GM19324 (cell line): ENCODE data around the gene ZBTB7B.

Experiments used
- ATAC-seq: cut with Tn5 transposase; IDR thresholded peaks from one replicate; pipeline ENCODE4 v1.9.1; 2021; ENCODE audit warnings: mild to moderate bottlenecking, moderate library complexity; ENCODE audit not compliant: unreplicated experiment, low FRiP score

The ZBTB7B gene

DNA sequence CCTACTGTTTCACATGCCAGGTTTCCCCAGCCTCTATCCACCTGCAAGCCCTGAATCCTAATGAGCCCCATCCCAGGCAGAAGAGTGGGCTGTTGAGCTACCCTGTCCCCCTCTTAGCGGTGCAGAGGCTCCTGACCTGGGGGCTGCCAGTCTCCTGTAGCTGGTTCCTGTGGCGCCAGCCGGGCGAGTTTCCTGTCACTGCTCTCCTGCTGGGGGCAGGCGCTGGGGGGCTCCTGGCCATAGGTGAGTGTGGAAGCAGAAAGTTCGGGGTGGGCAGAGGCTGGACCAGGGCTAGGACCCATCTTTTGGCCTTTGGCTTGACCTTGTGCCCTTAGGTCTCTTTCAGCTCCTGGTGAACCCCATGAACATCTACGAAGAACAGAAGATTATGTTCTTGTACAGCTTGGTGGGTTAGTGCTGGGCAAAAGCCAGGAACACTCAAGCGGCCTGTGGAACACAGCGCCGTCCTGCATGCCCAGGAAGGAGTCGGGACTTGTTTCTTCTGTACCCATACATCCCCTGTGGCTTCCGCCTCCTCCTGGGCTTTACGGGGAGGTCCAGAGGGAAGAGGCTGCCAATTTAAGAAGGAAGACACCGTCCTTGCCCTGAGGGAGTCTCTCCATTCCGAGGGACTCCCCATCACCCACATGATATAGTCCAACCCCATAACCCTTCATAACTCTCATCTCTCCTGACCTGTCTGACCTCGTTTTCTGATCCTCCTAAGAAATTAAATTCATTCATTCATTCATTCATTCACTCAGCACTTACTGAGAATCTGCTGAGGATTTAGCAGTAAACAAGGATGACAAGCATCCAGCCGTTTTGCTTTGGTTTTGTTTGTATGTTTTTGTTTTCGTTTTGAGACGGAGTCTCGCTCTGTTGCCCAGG lies 32.0 kb downstream of the ZBTB7B start:
- ATAC-seq = no peak

DNA sequence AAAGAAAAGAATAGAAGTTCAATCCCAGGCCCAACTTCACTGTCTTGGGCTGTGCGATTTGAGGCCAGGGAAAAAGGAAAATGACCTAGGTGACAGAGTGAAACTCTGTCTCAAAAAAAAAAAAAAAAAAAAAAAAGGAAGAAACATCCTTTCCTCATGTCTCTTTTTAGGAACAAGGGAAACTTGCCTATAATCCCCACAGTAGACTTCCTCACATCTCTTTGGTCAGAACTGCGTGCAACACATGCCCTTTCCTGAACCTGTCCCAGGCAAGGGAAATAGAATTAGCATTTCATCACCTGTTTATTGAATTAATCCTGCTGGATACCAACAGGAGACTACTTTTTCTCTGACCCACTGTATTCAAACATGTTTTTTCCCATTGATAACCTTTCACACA lies 33.3 kb downstream of the ZBTB7B start:
- no peak for ATAC-seq

DNA sequence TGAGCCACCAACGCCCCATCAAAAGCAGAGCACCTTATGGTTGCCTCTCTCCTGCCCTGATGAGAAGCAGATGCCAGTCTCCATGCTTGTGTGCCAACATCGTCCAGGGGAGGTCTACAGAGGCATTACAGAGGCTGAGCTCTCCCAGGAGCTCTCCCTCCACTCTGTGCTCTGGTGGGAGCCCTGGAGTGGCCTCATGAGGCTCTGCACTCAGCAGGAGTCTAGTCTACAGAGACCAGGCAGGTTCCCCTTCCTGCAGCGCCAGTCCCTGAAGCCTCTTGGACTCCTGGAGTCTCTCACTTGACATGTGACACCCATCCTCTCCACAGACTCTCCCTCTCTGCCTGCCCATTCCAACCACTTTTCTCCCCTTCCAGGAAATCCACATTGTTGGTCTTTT lies 34.4 kb downstream of the ZBTB7B start:
- no peak for ATAC-seq

DNA sequence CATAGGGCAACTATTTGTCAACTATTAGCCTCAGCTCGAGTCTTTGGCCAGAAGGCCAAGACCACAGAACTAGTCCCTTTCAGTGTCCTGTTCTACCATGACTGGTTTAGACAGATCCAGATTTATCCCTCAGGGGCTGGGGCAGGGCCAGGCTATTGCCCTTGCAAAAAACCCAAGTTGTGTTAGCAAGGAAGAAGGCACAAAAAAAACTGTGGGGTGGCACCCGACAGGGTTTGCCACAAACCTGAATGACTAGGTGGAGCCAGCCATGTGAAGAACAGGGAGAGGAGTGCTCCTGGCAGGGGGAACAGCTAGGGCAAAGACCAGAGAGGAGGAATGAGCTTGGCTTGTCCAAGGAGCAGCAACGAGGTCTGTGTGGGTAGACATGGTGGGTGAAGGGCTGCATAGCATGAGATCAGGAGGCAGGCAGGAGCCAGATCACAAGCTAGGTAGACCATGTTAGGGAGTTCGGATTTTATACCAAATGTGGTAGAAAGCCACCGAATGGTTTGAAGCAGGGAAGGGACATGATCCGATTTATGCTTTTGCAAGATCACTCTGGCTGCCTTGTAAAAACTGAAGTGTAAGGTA lies 35.3 kb downstream of the ZBTB7B start:
- no peak for ATAC-seq

DNA sequence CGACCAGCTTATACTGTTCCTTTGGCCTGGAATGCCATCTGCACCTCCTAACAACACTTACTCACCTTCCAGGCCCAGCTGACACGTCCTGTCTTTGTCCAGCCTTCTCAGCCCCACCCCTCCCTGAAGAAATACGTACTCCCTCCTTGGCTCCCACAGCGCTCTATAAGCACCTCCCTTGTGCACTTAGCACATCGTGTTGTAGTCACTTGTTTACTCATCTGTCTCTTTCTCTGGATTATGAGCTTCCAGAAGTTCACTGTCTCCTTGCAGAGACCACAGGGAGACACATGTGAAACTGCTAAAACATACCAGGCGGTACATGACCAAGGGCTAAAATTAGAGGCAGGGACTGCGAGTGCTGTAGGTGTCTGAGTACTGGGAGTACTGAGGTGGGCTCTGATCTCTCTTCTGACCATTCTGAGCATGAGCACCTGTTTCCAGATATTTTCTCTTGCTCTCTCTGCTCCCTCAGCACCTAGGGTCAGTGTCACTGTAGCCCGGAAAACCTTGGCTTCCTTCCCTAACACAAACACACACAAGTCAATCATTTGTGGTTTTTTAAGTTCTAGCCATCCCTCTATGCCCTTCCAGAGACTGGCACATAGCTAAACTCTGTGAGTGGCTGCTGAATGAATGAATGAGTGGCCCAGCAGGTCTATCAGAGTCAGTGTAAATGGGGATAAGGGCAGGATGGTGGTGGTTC lies 36.2 kb downstream of the ZBTB7B start:
- no peak for ATAC-seq

DNA sequence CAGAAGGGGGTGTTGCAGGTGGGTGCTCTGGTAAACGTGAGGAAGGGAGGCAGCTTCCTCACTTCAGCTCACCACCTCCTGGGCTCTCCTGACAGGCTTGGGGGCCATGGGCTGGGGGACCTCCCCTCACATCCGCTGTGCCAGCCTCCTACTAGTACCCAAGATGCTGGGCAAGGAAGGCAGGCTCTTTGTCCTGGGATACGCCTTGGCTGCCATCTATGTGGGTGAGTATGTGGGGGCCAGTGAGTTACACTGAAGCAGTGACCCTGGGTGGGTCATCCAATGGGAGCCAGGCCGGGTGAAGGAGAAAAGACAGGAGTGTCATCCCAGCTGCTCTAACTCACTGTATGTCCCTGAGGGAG lies 36.7 kb downstream of the ZBTB7B start:
- ATAC-seq = no peak

DNA sequence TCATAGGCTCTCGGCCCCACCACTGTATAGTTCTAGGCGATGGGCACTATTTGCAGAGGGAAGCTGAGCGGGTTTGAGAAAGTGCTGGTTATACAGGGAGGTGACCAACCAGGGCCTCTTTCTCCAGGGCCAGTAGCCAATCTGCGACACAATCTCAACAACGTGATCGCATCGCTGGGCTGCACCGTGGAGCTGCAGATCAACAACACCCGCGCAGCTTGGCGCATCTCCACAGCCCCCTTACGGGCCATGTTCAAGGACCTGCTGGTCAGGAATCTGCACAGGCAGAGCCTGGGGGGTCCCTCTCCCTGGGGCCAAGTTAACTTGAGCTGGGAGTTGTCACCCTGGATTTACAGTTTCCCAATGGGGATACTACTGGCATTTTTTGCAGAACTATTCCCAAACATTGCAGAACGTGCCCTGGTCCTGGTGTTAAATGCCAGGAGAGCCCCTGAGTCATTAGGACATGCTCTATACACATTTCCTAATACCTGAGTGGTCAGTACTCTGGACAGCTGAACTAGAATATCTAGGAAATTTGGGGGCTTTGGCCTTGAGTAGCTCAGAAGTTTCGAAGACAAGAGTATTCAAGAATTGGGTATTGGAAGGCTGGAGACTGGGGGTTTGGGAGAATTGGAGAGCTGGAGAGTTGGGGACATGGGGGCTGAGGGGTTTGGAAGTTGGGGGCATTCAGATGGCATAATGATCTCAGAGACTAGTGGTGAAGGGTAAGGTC lies 37.9 kb downstream of the ZBTB7B start:
- no peak for ATAC-seq

DNA sequence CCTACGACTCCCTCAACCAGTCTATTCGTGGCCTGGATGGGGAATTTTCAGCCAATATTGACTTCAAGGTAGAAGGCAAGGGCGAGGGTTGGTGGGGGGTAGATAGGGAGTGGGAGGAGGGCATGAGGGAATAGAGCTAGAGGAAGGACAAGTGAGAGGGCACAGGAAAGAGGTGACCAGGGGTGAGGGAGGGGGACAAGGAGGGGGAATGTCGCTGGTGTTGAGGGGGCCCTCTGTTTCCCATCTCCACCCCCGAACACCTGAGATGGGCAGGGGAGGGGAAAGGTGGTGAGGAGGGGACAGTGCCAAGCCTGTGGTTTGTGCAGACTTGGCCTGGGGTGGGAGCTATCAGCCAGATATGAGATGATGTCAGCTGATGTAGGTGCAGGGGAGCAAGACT lies 40.2 kb downstream of the ZBTB7B start:
- no peak for ATAC-seq

DNA sequence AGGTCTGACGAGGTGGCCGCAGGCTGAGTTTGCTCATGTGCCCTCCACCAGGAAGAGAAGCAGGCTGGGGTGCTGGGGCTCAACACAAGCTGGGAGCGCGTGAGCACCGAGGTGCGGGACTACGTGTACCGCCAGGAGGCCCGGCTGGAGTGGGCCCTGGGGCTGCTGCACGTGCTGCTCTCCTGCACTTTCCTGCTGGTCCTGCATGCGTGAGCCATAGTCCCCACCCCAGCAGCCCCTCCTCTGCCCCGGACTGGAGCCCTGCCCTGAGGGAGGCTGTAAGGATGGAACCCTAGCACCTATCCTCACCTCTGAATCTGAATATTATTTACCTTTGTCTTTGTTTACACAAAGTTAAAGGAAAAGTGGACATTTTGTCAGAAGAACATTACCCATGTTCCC lies 40.7 kb downstream of the ZBTB7B start:
- ATAC-seq = no peak

DNA sequence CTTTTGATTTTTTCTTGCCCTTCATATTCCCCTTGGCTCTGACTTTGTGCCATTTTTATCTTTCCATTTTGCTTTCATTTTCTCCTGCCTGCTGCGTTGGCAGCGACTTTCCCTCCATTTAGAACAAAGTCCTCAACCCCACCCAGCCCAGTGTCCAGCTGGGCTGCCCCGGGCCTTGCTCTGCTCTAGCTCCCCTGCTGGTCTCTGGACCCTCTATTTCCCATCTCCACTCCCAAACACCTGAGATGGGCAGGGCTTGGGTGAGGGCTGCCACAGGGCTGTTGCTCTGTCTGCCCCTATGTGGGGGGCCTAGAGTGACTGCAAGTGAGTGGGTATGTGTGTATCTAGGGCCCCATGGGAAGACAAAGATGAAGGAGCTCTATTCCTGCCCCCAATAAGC lies 41.2 kb downstream of the ZBTB7B start:
- ATAC-seq = no peak

DNA sequence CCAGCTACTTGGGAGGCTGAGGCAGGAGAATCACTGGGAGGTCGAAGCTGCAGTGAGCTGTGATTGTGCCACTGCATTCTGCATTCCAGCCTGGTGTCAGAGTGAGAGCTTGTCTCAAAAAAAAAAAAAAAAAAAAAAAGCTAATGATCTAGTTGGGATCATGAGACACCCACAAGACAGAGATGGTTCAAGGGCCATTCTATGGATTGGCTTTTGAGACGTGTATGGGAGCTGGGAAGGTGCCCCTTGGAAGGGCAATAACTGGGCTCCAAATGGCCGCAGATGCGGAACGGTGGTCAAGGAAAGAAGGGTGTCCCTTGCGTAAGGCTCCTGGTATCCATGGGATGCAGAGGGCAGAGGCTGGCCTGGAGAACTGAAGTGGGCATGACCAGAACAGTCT lies 41.8 kb downstream of the ZBTB7B start:
- ATAC-seq = no peak

DNA sequence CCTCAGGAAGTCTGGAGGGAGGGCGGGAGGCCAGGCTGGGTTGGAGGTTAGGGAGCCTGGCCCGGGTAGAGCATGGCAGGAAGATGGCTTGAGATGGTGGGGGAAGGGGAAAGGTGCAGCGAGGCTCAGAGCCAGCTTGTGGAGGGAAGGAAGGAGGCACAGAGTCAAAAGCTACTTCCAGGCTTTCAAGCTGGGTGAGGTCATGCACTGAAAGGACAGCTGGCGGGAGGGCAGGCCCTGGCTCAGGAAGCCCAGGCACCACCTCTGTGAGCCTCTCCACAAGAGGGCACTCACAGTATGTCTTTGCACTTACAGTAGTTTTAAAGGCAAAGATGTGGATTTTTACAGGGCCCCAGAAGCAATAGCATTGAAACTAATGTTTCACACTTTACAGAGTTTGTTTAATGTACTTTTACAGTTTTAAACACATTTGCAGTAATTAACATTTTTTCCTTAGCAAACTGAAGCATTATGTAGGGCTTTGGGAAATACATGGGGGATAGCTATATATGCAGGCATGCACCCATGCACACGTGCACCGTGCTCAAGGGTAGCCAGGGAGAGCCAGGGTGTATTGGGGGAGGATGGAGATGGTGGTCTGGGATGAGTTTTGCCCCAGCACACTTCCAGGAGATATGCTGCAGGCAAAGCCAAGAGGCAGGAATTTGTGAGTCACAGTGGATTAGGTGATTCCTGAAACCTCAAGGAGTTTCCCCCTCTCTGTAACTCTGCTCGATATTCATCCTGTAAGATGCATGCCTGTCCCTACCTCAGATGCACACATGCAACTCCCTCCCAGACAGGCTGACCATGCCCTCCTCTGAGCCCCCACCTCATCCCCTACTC lies 42.4 kb downstream of the ZBTB7B start:
- ATAC-seq = no peak

DNA sequence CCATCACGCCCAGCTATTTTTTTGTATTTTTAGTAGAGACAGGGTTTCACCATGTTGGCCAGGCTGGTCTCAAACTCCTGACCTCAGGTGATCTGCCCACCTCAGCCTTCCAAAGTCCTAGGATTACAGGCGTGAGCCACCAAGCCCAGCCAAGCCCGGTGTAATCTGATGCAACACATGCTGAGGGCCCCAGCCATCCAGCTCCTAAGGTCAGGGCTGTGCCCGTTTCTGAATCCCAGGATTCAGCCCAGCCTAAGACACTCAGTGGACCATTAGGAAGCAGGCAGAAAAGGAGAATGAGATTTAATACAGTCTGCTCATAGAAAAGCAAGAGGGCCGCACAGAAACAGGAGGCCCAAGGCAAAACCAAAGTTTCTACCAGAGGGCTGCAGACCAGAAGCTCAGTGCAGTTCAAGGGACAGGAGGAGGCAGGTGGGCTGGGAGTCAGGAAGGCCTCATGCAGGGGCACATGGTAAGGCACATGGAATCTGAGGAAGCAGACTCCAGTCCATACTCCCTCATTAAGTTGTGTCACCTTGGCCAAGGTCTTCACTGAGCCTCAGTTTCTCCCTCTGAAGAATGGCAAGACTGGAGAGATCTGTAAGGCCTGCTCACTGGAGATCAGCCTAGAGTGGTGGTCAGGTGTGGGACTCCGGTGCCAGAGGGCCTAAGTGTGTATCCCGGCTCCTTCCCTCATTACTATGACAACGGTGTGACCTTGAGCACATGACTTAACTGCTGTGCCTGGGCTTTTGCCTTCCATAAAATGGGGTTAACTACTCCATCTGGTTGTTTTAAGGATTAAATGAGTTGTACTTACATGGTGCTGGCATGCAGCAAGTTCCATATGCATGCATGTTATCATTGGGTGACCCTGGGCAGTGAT lies 46.1 kb downstream of the ZBTB7B start:
- ATAC-seq = no peak

DNA sequence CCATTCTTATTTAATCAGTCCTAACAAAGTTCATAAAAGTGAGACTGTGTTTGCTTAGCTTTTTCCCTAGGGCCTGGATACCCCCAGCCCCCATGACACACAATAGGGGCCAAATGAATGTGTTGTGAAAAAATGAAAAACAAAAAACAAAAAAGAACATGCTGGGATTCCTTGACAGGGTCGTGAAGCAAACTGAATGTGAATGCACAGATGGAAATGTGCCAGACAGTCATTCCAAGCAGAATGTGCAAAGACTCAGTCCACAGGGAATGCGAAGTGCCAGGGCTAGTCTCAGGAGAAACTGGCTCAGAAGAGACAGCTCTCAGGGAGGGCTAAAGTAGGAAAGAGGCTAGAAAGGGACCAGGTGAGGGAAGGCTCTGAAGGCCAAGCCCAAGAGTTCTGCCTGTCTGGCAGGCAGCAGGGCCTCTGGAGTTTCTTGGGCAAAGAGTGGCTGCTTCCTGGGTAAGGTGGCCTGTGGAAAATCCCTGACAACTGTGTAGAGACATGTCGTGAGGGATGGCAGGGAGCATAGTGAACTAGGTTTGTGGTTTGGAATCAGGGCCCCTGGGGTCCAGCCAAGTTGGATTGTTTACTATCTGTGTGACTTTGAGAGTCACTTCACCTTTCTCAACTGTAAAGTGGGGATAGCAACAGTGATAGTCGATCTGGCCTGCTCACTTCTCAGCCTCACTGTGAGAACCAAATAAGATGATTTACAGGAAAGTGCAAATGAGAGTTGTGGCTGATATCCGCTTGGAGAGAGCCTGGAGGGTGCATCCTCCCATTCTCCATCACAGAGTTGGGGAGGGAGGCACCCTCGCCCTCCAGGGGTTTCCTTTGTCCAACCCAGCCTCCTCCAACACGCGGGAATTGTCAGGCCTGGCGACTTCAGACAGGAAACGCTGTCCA lies 47.3 kb downstream of the ZBTB7B start:
- no peak for ATAC-seq

DNA sequence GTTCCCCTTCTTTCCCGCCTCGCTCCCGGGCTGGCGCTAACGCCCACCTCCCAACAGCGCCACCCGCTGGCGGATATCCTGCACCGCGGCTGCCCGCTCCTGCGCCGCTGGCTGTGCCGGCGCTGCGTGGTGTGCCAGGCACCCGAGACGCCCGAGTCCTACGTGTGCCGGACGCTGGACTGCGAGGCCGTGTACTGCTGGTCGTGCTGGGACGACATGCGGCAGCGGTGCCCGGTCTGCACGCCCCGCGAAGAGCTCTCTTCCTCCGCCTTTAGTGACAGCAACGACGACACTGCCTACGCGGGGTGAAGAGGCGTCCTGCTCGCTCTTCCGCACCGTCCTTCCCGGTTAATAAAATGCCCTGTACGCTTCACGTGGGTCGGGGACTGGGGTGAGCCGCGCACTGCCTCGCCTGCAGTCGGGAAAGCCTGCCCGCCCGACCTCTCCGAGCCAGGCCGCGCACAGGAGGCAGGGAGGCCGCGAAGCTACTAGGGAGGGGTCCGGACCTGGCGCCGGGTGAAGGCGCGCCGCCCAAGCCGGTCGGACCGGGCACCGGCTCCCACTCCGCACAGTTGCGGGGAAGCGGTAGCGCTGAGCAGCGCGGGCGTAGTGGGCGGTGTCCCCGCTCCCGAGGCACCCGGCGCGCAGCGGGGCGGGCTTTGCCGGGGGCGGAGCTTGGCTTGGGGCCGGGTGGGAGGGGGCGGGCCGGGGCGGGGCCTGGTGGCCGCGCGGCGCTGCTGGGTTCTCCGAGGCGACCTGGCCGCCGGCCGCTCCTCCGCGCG lies 48.1 kb downstream of the ZBTB7B start, which contains the start of gene ADAM15:
Gene ADAM15, plus strand, starts transcription at position 757 of the 782 bp plus-strand sequence. CDS start 71 bp downstream, outside the sequence.
- peak; percentile 62 for ATAC-seq

DNA sequence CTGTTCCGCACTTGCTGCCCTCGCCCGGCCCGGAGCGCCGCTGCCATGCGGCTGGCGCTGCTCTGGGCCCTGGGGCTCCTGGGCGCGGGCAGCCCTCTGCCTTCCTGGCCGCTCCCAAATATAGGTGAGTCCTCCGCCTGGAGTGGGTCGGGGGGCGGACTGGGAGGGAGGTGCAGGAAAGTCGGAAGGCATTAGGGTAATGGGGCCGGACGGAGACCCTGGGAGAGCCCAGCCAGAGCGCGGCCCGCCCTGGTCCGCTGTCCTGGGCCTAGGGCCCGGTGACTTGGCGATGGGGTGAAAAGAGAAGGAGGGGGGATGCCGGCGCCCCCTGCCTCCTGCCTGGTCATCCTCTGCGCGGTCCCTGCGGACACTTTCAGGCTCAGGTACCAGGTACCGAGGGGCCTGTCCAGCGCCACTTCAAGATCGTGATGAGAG lies 48.8 kb downstream of the ZBTB7B start:
- peak; percentile 15 for ATAC-seq

DNA sequence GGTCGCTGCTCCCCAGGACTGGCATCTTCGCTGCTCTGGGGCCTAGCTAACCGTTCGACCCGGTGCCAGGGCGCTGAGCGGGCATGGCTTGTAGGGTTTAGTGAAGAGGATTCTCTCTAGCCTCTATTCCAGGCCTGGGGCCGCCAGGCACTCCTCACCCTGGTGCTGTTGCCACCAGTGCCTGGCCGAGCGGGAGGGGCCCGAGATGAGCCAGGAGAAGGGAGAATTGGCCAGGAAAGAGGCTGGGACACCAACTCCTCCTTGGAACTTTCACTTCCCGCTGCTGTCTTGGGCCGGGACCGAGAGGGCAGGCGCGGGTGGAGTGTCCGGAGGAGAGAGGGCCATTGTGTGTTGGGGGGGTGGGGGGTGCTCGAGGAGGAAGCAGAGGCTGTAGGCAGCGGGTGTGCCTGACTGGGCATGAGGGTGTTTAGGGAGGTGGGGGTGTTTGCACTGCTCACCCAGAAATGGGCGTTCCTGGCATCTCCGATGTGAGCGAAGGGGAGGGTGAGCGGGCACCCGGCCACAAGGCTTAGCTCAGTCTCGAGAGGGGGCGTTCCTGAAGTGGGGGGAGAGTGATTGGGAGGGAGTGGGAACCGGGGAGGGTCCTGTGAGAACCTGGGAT lies 49.3 kb downstream of the ZBTB7B start:
- no peak for ATAC-seq
